Measurements from ENCODE around the gene INPP5A.

Gene INPP5A

DNA sequence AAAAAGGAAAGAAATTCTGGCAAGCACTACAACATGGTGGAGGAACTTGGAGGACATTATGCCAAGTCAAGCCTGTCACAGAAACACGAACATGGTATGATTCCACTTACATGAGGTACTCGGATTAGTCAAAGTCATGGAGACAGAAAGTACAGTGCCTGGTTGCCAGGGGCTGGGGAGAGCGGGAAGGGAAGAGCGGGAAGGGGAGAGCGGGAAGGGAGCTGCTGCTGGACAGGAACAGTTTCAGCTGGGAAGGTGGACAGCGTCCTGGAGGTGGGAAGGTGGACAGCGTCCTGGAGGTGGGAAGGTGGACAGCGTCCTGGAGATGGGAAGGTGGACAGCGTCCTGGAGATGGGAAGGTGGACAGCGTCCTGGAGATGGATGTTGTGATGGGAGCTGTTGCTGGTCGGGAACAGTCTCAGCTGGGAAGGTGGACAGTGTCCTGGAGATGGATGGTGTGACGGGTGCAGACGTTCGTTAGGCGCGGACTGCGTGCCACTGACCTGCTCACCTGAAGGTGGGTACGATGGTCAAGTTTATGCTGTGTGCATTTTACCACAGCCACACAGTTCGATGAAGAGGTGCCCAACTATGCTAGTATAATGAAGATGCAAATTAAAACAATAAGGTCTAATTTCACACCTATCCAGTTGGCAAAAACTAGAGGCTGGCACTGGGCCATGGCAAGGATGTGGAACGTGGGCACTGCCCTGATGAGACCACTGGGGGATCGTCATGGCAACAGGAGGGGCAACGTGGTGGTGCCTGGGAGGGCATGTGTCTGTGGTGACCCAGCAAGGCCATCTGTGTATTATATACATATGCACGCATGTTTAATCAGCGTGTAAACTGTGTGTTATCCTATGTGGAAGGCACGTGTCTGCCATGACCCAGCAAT, 144.5 kb downstream of the INPP5A start:
- Histone ChIP-seq H3K4me1 (ENCODE audit: control insufficient read depth, insufficient read depth, low read length) (no peaks in the 10 kb centered on the region), H3K4me3 (ENCODE audit: low read depth, low read length) (no peak overlapping the region), H3K27me3 (ENCODE audit: control insufficient read depth, insufficient read depth, low read length) (no peaks in the 10 kb centered on the region), H3K9ac (ENCODE audit: low read depth, low read length) (no peak overlapping the region), H3K36me3 (ENCODE audit: control insufficient read depth, insufficient read depth, low read length) (no peaks in the 10 kb centered on the region), H3K9me3 (ENCODE audit: control insufficient read depth, insufficient read depth, low read length) (no peaks in the 10 kb centered on the region)

DNA sequence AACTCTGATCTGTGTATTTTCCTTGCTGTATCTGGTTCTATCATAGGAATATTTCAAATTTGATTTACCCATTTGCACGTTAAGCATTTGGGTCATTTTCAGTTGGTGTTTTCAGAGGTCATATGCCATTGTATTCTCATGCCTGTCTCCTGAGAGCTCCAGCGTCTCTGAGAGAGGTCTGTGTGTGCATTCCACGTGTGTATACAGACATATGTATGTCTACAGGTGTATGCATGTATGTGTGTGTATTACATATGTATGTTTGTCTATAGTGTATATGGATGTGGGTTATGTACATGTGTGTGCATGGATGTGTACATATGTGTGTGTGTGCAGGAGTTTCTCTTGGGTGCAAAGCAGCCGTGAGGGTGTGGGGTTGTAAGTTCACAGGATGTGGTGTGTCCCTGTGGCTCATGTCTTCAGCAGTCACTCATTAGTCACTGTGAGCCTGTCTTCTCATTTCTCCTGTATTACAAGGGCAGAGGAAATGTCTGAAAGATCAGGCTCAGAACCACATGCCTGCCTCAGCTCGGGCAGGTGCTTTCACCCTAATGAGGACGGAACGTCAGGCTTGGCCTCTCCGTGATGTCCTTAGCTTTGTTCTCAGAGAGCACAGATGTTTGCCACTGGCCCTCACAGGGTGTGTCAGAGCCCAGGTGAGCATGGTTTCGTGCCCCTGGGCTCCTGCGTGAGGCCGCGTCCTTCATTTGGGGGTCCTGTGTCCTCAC, 146.7 kb downstream of the INPP5A start:
- Histone ChIP-seq H3K9me3 (ENCODE audit: control insufficient read depth, insufficient read depth, low read length) (no peaks in the 10 kb centered on the region), H3K4me1 (ENCODE audit: control insufficient read depth, insufficient read depth, low read length) (no peaks in the 10 kb centered on the region), H3K4me3 (ENCODE audit: low read depth, low read length) (no peak overlapping the region), H3K36me3 (ENCODE audit: control insufficient read depth, insufficient read depth, low read length) (no peaks in the 10 kb centered on the region), H3K9ac (ENCODE audit: low read depth, low read length) (no peak overlapping the region), H3K27me3 (ENCODE audit: control insufficient read depth, insufficient read depth, low read length) (no peaks in the 10 kb centered on the region)

DNA sequence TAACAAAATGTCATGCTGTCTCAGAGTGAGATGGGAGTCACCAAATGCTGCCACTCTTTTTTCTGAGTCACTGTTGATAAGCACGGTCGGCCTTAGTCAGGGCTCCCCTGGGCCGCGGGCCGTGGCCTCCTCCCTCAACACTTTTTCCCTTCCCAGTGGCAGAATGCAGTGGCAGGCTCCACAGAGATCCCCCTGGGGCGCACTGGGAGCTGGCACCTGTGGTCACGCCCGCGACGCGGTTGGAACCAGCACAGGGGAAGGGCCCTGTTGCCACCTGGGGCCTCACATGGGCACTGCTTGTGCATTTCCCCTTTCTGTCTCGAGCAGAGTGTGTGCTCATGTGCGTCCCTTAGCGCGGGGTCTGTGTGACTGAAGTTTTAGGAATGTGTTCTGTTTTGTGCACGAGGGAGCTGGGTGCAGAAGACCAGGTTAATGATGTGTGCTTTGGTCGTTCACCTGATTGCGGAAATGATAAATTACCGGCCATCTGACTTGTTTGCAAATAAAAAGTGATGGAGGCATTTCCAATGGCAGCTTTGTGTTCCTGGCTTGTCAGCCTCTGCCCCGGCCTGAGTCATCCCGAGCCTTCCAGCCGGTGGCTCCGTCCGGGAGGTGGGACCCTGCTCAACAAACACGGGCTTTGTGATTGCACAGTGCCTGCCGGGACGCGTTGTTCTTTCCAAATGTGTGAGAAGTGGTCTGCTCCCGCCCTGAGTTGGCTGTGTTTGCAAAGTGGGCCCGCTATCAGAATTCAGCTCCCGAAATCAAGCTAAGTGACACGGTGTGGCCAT, 147.7 kb downstream of the INPP5A start:
- no peaks in the 10 kb centered on the region for H3K4me1 ChIP-seq (ENCODE audit: control insufficient read depth, insufficient read depth, low read length)
- no peaks in the 10 kb centered on the region for H3K36me3 ChIP-seq (ENCODE audit: control insufficient read depth, insufficient read depth, low read length)
- H3K4me3 ChIP-seq (ENCODE audit: low read depth, low read length): no peak overlapping the region
- no peak overlapping the region for H3K9ac ChIP-seq (ENCODE audit: low read depth, low read length)
- no peaks in the 10 kb centered on the region for H3K9me3 ChIP-seq (ENCODE audit: control insufficient read depth, insufficient read depth, low read length)
- no peaks in the 10 kb centered on the region for H3K27me3 ChIP-seq (ENCODE audit: control insufficient read depth, insufficient read depth, low read length)

DNA sequence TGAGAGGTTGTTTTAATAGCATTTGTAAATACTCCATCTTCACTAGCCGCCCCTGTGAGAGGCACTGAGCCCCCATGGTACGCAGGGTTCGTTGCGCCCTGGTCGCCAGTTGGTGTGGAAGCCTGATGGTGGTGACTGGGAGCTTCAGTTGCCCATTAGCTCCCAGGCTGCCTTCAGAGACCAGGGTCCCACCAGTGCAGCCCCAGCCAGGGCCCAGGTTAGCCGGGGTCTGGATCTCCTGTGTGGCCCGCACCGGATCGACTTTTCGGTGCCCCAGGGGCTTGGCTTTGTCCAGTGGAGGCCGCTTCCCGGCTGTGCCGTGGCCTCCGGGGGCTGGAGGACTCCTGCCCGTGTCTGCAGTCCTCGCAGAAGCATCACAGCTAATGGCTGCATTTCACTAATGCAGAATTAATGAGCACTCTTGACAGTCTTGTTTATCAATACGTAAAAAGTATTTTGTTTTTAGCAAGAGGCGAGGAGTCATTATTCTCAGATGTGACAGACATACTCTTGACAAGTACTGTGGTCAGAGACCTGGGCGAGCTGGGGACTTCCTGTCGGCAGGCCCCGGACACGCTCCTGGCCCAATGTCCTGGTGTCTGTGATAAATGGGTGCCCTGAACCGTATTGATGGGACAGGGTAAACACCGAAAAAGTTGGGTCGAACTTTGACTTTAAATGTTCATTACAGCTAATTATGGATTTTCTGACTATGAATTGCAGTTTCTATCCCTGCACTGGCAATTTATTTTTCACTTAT, 148.5 kb downstream of the INPP5A start:
- Histone ChIP-seq H3K9ac (ENCODE audit: low read depth, low read length) (no peak overlapping the region), H3K4me1 (ENCODE audit: control insufficient read depth, insufficient read depth, low read length) (no peaks in the 10 kb centered on the region), H3K27me3 (ENCODE audit: control insufficient read depth, insufficient read depth, low read length) (no peaks in the 10 kb centered on the region), H3K9me3 (ENCODE audit: control insufficient read depth, insufficient read depth, low read length) (no peaks in the 10 kb centered on the region), H3K36me3 (ENCODE audit: control insufficient read depth, insufficient read depth, low read length) (no peaks in the 10 kb centered on the region), H3K4me3 (ENCODE audit: low read depth, low read length) (no peak overlapping the region)

DNA sequence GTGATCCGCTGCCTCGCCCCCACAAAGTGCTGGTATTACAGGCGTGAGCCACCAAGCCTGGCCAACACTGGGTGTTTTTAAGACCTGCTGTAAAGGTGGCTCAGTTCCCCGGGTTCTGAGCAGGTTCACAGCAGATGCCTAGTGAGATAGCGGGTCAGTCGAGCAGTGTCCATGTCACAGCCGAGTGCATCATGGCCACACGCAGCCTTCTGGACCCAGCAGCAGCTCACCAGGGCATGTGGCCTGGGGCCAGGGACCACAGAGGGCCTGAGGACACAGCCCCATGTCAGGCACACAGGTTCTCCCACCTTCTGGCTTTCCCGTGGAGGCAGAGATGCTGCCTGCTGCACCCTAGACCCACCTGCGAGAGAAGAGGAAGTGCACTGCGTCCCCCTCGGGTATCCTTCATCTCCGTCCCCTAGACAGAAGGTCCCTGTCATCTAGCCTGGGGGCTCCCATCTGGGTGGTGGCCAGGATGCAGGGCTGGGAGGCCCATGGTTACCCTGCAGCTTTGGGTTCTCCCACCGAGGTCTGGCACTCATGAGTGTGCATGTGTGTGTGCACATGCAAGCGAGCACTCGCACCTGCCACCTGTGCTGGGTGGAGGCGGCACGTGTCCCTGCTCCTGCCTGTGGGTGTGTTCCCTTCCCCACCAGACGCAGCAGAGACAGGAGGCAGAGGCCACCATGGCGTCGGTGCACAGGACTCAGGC, 149.8 kb downstream of the INPP5A start:
- Histone ChIP-seq H3K4me1 (ENCODE audit: control insufficient read depth, insufficient read depth, low read length) (no peaks in the 10 kb centered on the region), H3K9me3 (ENCODE audit: control insufficient read depth, insufficient read depth, low read length) (no peaks in the 10 kb centered on the region), H3K36me3 (ENCODE audit: control insufficient read depth, insufficient read depth, low read length) (no peaks in the 10 kb centered on the region), H3K9ac (ENCODE audit: low read depth, low read length) (no peak overlapping the region), H3K4me3 (ENCODE audit: low read depth, low read length) (no peak overlapping the region), H3K27me3 (ENCODE audit: control insufficient read depth, insufficient read depth, low read length) (no peaks in the 10 kb centered on the region)

DNA sequence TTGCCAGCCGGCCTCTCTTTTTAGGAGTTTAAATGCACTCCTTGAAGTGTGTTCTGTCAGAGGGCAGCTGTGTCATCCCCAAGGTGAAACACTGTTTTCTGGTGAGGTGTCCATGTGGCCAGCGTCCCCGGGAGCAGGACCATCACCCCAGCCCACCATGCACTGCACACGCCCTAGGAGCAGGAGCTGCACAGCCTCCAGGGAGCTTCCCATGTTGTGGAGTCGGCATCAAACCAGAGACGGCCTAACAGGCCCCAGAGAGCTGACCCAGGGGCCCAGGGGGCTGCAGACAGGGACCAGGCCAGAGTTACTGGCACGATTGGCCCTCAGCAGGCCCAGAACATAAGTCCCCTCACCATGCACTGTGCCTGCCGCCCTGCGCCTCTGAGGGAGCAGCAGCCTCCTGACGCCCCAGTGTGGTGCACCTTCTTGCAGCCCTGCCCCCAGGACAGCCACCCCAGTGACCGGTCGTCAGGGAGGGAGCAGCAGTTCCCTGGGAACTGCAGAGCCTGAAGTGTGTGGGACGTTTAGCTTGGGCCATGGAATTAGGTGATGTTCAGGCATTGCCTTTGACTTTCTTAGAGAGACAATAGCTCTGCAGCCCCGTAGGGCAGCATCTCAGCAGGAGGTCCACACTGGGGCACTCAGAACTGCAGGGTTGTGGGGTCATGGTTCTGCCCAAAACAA, 150.4 kb downstream of the INPP5A start:
- Histone ChIP-seq H3K27me3 (ENCODE audit: control insufficient read depth, insufficient read depth, low read length) (no peaks in the 10 kb centered on the region), H3K4me1 (ENCODE audit: control insufficient read depth, insufficient read depth, low read length) (no peaks in the 10 kb centered on the region), H3K4me3 (ENCODE audit: low read depth, low read length) (no peak overlapping the region), H3K36me3 (ENCODE audit: control insufficient read depth, insufficient read depth, low read length) (no peaks in the 10 kb centered on the region), H3K9ac (ENCODE audit: low read depth, low read length) (no peak overlapping the region), H3K9me3 (ENCODE audit: control insufficient read depth, insufficient read depth, low read length) (no peaks in the 10 kb centered on the region)

DNA sequence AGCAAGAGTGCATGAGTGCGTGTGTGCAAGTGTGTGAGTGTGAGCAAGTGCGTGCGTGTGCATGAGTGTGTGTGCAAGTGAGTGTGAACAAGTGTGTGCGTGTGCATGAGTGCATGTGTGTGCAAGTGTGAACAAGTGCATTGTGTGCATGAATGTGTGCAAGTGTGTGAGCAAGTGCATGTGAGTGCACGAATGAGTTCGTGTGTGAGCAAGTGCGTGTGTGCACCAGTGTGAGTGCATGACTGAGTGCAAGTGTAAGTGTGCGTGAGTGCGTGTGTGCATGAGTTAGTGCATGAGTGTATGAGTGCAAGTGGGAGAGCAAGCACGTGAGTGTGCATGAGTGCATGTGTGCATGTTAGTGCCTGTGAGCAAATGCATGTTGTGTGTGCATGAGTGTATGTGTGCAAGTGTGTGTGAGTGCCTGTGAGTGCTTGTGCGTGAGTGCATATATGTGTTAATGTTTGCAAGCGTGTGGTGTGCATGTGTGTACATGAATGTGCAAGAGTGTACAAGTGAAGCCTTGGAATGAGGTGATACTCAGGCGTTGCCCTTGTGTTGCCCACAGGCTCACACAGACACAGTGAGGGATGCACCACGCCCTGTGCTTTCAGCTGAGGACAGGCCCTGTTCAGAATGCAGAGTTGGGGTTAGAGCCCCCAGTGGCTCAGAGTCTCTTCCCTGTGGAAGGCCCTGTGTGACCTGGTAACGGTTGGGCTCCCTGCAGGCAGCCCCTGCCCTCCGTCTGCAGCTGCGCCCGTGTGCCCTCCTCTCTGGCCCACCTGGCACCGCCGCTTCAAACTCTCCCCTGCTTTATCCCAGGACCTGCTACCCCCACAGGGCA, 151.2 kb downstream of the INPP5A start:
- no peak overlapping the region for H3K9ac ChIP-seq (ENCODE audit: low read depth, low read length)
- H3K9me3 ChIP-seq (ENCODE audit: control insufficient read depth, insufficient read depth, low read length): no peaks in the 10 kb centered on the region
- H3K4me1 ChIP-seq (ENCODE audit: control insufficient read depth, insufficient read depth, low read length): no peaks in the 10 kb centered on the region
- no peaks in the 10 kb centered on the region for H3K27me3 ChIP-seq (ENCODE audit: control insufficient read depth, insufficient read depth, low read length)
- no peak overlapping the region for H3K4me3 ChIP-seq (ENCODE audit: low read depth, low read length)
- no peaks in the 10 kb centered on the region for H3K36me3 ChIP-seq (ENCODE audit: control insufficient read depth, insufficient read depth, low read length)

DNA sequence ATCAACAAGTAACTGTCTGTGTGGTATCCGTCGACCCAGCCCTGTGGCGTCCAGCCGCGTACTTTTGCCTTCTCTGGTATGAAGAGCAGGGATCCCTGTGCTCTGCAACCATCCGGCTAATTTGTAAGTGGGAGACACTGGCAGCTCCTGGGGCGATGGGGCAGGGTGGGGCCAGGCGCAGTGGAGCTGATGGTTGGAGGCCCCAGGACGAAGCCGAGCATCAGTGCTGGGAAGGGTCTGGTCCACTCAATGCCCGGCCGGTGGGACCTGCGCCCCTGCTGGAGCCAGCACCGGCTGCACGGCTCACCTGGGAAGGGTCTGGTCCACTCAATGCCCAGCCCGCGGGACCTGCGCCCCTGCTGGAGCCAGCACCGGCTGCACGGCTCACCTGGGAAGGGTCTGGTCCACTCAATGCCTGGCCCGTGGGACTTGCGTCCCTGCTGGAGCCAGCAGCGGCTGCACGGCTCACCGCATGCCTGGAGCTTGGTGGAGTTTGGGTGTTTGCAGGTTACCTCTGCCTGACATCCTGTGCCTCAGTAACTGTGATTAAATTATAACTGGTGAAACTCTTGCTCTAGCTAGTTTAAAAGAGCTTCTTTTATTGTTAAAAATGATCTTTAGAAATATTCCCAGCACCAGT, 152.3 kb downstream of the INPP5A start:
- Histone ChIP-seq H3K27me3 (ENCODE audit: control insufficient read depth, insufficient read depth, low read length) (no peaks in the 10 kb centered on the region), H3K4me3 (ENCODE audit: low read depth, low read length) (no peak overlapping the region), H3K9ac (ENCODE audit: low read depth, low read length) (no peak overlapping the region), H3K4me1 (ENCODE audit: control insufficient read depth, insufficient read depth, low read length) (no peaks in the 10 kb centered on the region), H3K36me3 (ENCODE audit: control insufficient read depth, insufficient read depth, low read length) (no peaks in the 10 kb centered on the region), H3K9me3 (ENCODE audit: control insufficient read depth, insufficient read depth, low read length) (no peaks in the 10 kb centered on the region)

DNA sequence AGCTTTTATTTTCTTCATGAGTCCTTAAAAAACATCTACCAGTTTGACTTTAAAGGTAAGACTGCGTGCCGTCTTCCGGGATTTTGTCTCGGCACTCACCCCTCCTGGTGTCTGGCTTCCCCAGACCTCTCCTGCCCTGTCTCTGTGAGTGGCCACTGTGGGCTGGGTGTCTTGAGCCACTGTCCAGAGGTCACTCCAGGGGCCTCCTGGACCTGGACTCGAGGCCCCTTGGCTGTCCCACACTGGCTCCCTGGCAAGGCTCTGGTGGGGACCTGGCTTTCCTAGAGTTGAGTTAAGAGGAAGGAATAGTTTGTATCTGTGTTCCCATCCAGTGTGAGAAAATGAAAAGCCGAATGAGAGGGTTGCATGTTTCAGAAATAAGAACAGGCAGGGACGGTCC, 152.8 kb downstream of the INPP5A start:
- Histone ChIP-seq H3K4me3 (ENCODE audit: low read depth, low read length) (no peak overlapping the region), H3K9me3 (ENCODE audit: control insufficient read depth, insufficient read depth, low read length) (no peaks in the 10 kb centered on the region), H3K36me3 (ENCODE audit: control insufficient read depth, insufficient read depth, low read length) (no peaks in the 10 kb centered on the region), H3K4me1 (ENCODE audit: control insufficient read depth, insufficient read depth, low read length) (no peaks in the 10 kb centered on the region), H3K9ac (ENCODE audit: low read depth, low read length) (no peak overlapping the region), H3K27me3 (ENCODE audit: control insufficient read depth, insufficient read depth, low read length) (no peaks in the 10 kb centered on the region)

Data from iPS-15b (cell line).